HEK293 (cell line): ENCODE data around the gene KMT2D.
A peak's percentile ranks its signal among the peaks of the same experiment; 100 is the strongest.

Experiments
- AEBP2 ChIP-seq: fragments of 450-650 bp; formaldehyde crosslinking; IDR thresholded peaks from 2 replicates; pipeline ENCODE4 v1.5.1; 2016; ENCODE audit warnings: missing biosample characterization, missing genetic modification characterization, borderline replicate concordance
- CTCF ChIP-seq: fragments of 450-650 bp; formaldehyde crosslinking; IDR thresholded peaks from 2 replicates; pipeline ENCODE4 v1.5.1; 2016; ENCODE audit warnings: missing biosample characterization, missing genetic modification characterization
- GLI2 ChIP-seq: fragments of 450-650 bp; formaldehyde crosslinking; IDR thresholded peaks from 2 replicates; pipeline ENCODE4; 2017; ENCODE audit warnings: missing biosample characterization, missing genetic modification characterization, low read depth, borderline replicate concordance
- HOXC10 ChIP-seq: sonication (generic); formaldehyde crosslinking; IDR thresholded peaks from 2 replicates; pipeline ENCODE4 v1.8.1; 2023; ENCODE audit warnings: mild to moderate bottlenecking, missing genetic modification reagents
- SCRT1 ChIP-seq: fragments of 450-650 bp; formaldehyde crosslinking; IDR thresholded peaks from 2 replicates; pipeline ENCODE4 v1.5.1; 2016; ENCODE audit warnings: missing biosample characterization, missing genetic modification characterization, borderline replicate concordance
- ZBTB1 ChIP-seq: fragments of 450-650 bp; formaldehyde crosslinking; IDR thresholded peaks from 2 replicates; pipeline ENCODE4 v1.5.1; 2016; ENCODE audit warnings: missing biosample characterization, missing genetic modification characterization
- ZBTB17 ChIP-seq: fragments of 450-650 bp; formaldehyde crosslinking; IDR thresholded peaks from 2 replicates; pipeline ENCODE4 v1.5.1; 2016; ENCODE audit warnings: missing biosample characterization, missing genetic modification characterization
- ZFHX2 ChIP-seq: fragments of 450-650 bp; formaldehyde crosslinking; conservative IDR thresholded peaks from 2 replicates; pipeline ENCODE4 v1.5.1; 2016; ENCODE audit warnings: missing biosample characterization, missing genetic modification characterization
- ZFP37 ChIP-seq: fragments of 450-650 bp; formaldehyde crosslinking; IDR thresholded peaks from 2 replicates; pipeline ENCODE4 v1.5.1; 2016; ENCODE audit warnings: missing biosample characterization, missing genetic modification characterization
- ZFP41 ChIP-seq: fragments of 450-650 bp; formaldehyde crosslinking; IDR thresholded peaks from 2 replicates; pipeline ENCODE4 v1.5.1; 2016; ENCODE audit warnings: missing biosample characterization, missing genetic modification characterization, borderline replicate concordance
- ZIC2 ChIP-seq: fragments of 450-650 bp; formaldehyde crosslinking; IDR thresholded peaks from 2 replicates; pipeline ENCODE4 v1.5.1; 2016; ENCODE audit warnings: missing biosample characterization, missing genetic modification characterization
- ZNF10 ChIP-seq: fragments of 450-650 bp; formaldehyde crosslinking; IDR thresholded peaks from 2 replicates; pipeline ENCODE4 v1.5.1; 2017; ENCODE audit warnings: missing biosample characterization, missing genetic modification characterization
- ZNF146 ChIP-seq: fragments of 450-650 bp; formaldehyde crosslinking; IDR thresholded peaks from 2 replicates; pipeline ENCODE4 v1.5.1; 2016; ENCODE audit warnings: missing biosample characterization, missing genetic modification characterization
- ZNF16 ChIP-seq: fragments of 450-650 bp; formaldehyde crosslinking; IDR thresholded peaks from 2 replicates; pipeline ENCODE4 v1.5.1; 2016; ENCODE audit warnings: low read depth, missing biosample characterization, missing genetic modification characterization
- ZNF18 ChIP-seq: fragments of 450-650 bp; formaldehyde crosslinking; IDR thresholded peaks from 2 replicates; pipeline ENCODE4 v1.5.1; 2016; ENCODE audit warnings: missing biosample characterization, missing genetic modification characterization
- ZNF211 ChIP-seq: fragments of 450-650 bp; formaldehyde crosslinking; IDR thresholded peaks from 2 replicates; pipeline ENCODE4 v1.5.1; 2016; ENCODE audit warnings: low read depth, missing biosample characterization, missing genetic modification characterization
- ZNF354C ChIP-seq: fragments of 450-650 bp; formaldehyde crosslinking; IDR thresholded peaks from 2 replicates; pipeline ENCODE4 v1.5.1; 2016; ENCODE audit warnings: missing biosample characterization, missing genetic modification characterization, low read depth, borderline replicate concordance
- ZNF366 ChIP-seq: fragments of 450-650 bp; formaldehyde crosslinking; conservative IDR thresholded peaks from 2 replicates; pipeline ENCODE4 v1.5.1; 2016; ENCODE audit warnings: missing biosample characterization, missing genetic modification characterization
- ZNF391 ChIP-seq: fragments of 450-650 bp; formaldehyde crosslinking; IDR thresholded peaks from 2 replicates; pipeline ENCODE4 v1.5.1; 2016; ENCODE audit warnings: low read depth, missing biosample characterization, missing genetic modification characterization, borderline replicate concordance
- ZNF404 ChIP-seq: fragments of 450-650 bp; formaldehyde crosslinking; IDR thresholded peaks from 2 replicates; pipeline ENCODE4 v1.5.1; 2017; ENCODE audit warnings: missing biosample characterization, missing genetic modification characterization
- ZNF426 ChIP-seq: fragments of 450-650 bp; formaldehyde crosslinking; IDR thresholded peaks from 2 replicates; pipeline ENCODE4 v1.5.1; 2017; ENCODE audit warnings: missing biosample characterization, missing genetic modification characterization, mild to moderate bottlenecking, inconsistent platforms, moderate library complexity
- ZNF449 ChIP-seq: fragments of 450-650 bp; formaldehyde crosslinking; IDR thresholded peaks from 2 replicates; pipeline ENCODE4 v1.5.1; 2017; ENCODE audit warnings: missing biosample characterization, mild to moderate bottlenecking, missing genetic modification characterization, moderate library complexity
- ZNF510 ChIP-seq: fragments of 450-650 bp; formaldehyde crosslinking; IDR thresholded peaks from 2 replicates; pipeline ENCODE4 v1.5.1; 2018; ENCODE audit warnings: mild to moderate bottlenecking, missing genetic modification characterization, missing biosample characterization; ENCODE audit not compliant: insufficient replicate concordance
- ZNF513 ChIP-seq: fragments of 450-650 bp; IDR thresholded peaks from 2 replicates; pipeline ENCODE4 v1.5.1; 2018; ENCODE audit warnings: missing biosample characterization, missing genetic modification characterization
- ZNF521 ChIP-seq: fragments of 450-650 bp; formaldehyde crosslinking; IDR thresholded peaks from 2 replicates; pipeline ENCODE4 v1.5.1; 2017; ENCODE audit warnings: missing biosample characterization, mild to moderate bottlenecking, missing genetic modification characterization
- ZNF561 ChIP-seq: fragments of 450-650 bp; IDR thresholded peaks from 2 replicates; pipeline ENCODE4 v1.5.1; 2018; ENCODE audit warnings: missing biosample characterization, missing genetic modification characterization, borderline replicate concordance
- ZNF658 ChIP-seq: fragments of 450-650 bp; formaldehyde crosslinking; IDR thresholded peaks from 2 replicates; pipeline ENCODE4; 2016; ENCODE audit warnings: missing biosample characterization, missing genetic modification characterization
- ZNF707 ChIP-seq: fragments of 450-650 bp; formaldehyde crosslinking; IDR thresholded peaks from 2 replicates; pipeline ENCODE4 v1.5.1; 2016; ENCODE audit warnings: missing biosample characterization, missing genetic modification characterization
- ZNF747 ChIP-seq: fragments of 450-650 bp; formaldehyde crosslinking; IDR thresholded peaks from 2 replicates; pipeline ENCODE4 v1.5.1; 2016; ENCODE audit warnings: missing biosample characterization, missing genetic modification characterization
- ZNF776 ChIP-seq: fragments of 450-650 bp; formaldehyde crosslinking; IDR thresholded peaks from 2 replicates; pipeline ENCODE4 v1.5.0; 2017; ENCODE audit warnings: missing biosample characterization, missing genetic modification characterization, borderline replicate concordance

Gene KMT2D

GRCh38 chr12:49088150-49088931 lies 27.7 kb upstream of the KMT2D start (continued):
- TF ChIP-seq CTCF (tag by site-specific recombination) (peak; percentile 97), HOXC10 (CRISPR knock-in tag) (no peak), ZNF211 (tag by site-specific recombination) (no peak), ZBTB17 (tag by site-specific recombination) (peak; percentile 97), ZNF521 (no peak), ZNF510 (tag by site-specific recombination) (no peak), ZNF449 (no peak), ZNF16 (tag by site-specific recombination) (no peak), ZNF561 (tag by site-specific recombination) (peak; percentile 73; the same call in 1 of the 2 replicates), ZNF658 (tag by site-specific recombination) (no peak), ZNF366 (peak; percentile 49), ZNF404 (tag by site-specific recombination) (no peak), ZNF10 (tag by site-specific recombination) (peak; percentile 73), AEBP2 (tag by site-specific recombination) (no peak), ZBTB1 (tag by site-specific recombination) (no peak), ZFP41 (tag by site-specific recombination) (no peak), ZNF707 (no peak), ZNF747 (tag by site-specific recombination) (no peak), ZIC2 (tag by site-specific recombination) (peak; percentile 75), SCRT1 (tag by site-specific recombination) (no peak), ZNF426 (tag by site-specific recombination) (no peak), ZFHX2 (no peak), ZNF513 (tag by site-specific recombination) (no peak), ZFP37 (tag by site-specific recombination) (peak; percentile 86; the same call in 1 of the 2 replicates), ZNF391 (tag by site-specific recombination) (peak; percentile 31; the same call in 1 of the 2 replicates), ZNF18 (tag by site-specific recombination) (no peak), ZNF146 (tag by site-specific recombination) (no peak), ZNF354C (tag by site-specific recombination) (no peak), GLI2 (tag by site-specific recombination) (no peak), ZNF776 (tag by site-specific recombination) (no peak)
